Measurements from ENCODE around the gene SNX17. TPM values are rescaled to one million over a fixed set of nuclear protein-coding genes. Genes with fewer than 3 reads are reported as not detected.
A peak's percentile ranks its signal among the peaks of the same experiment; 100 is the strongest.

The SNX17 gene
- total and polyA plus RNA-seq, 2 of the 13 experiments (the other 11 are each of a cell fraction or from before 2014, with no cell fraction given) = 75.0 to 109 TPM

DNA sequence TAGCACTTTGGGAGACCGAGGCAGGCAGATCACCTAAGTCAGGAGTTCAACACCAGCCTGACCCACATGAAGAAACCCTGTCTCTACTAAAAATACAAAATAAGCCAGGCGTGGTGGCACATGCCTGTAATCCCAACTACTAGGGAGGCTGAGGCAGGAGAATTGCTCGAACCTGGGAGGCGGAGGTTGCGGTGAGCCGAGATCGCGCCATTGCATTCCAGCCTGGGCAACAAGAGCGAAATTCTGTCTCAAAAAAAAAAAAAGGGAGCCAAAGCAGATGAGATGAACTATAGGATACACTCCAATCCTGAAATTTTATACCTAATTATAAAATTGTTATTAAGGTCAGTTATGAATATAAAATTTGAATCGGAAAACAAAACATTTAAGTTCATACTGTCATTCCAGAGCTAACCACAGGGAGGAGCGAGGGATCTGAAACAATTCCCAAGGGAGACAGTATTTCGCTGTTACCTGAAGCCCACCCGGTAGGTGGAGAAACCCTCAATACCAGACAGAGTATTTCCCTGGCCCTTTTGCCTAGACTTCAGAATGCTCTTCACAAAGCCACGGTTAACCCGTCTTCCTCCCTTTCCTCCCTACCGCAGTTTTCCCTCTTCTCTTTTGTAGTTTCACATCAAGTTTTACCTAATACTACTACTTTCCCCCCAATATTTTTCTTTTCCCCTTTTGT, 37.5 kb downstream of the SNX17 start (continued):
- no peak for TF ChIP-seq ZNF34 (CRISPR knock-in tag; IDR thresholded peaks at IDR 0.05; ENCODE audit: borderline replicate concordance)
- TF ChIP-seq NR1H2 (CRISPR knock-in tag; IDR thresholded peaks at IDR 0.05; ENCODE audit: borderline replicate concordance, low read depth) = no peak
- TF ChIP-seq PTBP1 (IDR thresholded peaks at IDR 0.05; ENCODE audit: low read depth, low read length, poor library complexity, severe bottlenecking) = no peak
- TF ChIP-seq ZFP90 (CRISPR knock-in tag; IDR thresholded peaks at IDR 0.05; ENCODE audit: borderline replicate concordance) = no peak
- TF ChIP-seq BORCS8-MEF2B (CRISPR knock-in tag; IDR thresholded peaks at IDR 0.05) = no peak
- TF ChIP-seq ZNF256 (CRISPR knock-in tag; conservative IDR thresholded peaks at IDR 0.05) = no peak
- no peak for TF ChIP-seq ZNF253 (CRISPR knock-in tag; IDR thresholded peaks at IDR 0.05; ENCODE audit: borderline replicate concordance)
- no peak for TF ChIP-seq DNMT1 (CRISPR knock-in tag; IDR thresholded peaks at IDR 0.05)
- TF ChIP-seq HNF4G (IDR thresholded peaks at IDR 0.05; ENCODE audit: borderline replicate concordance, low read depth, low read length) = no peak
- no peak for TF ChIP-seq HNF4G (CRISPR knock-in tag; IDR thresholded peaks at IDR 0.05; ENCODE audit: borderline replicate concordance, low read depth)
- TF ChIP-seq TBX3 (IDR thresholded peaks at IDR 0.05; ENCODE audit: borderline replicate concordance) = no peak
- TF ChIP-seq, protein P1, sequence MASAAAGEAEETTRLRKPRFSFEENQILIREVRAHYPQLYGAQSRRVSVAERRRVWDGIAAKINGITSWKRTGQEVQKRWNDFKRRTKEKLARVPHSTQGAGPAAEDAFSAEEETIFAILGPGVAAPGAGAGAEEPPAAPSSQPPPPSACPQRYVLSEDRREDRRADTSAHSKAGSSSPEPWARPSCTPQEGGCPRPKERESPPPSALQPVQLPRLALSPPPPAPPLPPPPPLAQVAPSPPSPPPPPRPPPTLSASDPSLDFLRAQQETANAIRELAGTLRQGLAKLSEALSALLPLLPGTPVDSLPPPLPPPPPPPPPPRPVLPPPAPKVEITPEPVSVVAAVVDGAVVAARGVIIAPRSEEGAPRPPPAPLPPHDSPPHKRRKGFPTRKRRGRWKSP (CRISPR knock-in tag; IDR thresholded peaks at IDR 0.05) = no peak
- no peak for TF ChIP-seq ZNF550 (CRISPR knock-in tag; IDR thresholded peaks at IDR 0.05; ENCODE audit: borderline replicate concordance)
- no peak for TF ChIP-seq MEIS1 (CRISPR knock-in tag; IDR thresholded peaks at IDR 0.05; ENCODE audit: borderline replicate concordance)
- no peak for TF ChIP-seq ZFP36L2 (CRISPR knock-in tag; IDR thresholded peaks at IDR 0.05)
- TF ChIP-seq ZBTB7B (CRISPR knock-in tag; IDR thresholded peaks at IDR 0.05) = peak; percentile 78
- TF ChIP-seq, protein P2, sequence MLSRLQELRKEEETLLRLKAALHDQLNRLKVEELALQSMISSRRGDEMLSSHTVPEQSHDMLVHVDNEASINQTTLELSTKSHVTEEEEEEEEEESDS (CRISPR knock-in tag; IDR thresholded peaks at IDR 0.05; ENCODE audit: borderline replicate concordance) = no peak
- no peak for TF ChIP-seq ZEB1 (IDR thresholded peaks at IDR 0.05; ENCODE audit: insufficient replicate concordance, low read depth)
- TF ChIP-seq, protein P3, sequence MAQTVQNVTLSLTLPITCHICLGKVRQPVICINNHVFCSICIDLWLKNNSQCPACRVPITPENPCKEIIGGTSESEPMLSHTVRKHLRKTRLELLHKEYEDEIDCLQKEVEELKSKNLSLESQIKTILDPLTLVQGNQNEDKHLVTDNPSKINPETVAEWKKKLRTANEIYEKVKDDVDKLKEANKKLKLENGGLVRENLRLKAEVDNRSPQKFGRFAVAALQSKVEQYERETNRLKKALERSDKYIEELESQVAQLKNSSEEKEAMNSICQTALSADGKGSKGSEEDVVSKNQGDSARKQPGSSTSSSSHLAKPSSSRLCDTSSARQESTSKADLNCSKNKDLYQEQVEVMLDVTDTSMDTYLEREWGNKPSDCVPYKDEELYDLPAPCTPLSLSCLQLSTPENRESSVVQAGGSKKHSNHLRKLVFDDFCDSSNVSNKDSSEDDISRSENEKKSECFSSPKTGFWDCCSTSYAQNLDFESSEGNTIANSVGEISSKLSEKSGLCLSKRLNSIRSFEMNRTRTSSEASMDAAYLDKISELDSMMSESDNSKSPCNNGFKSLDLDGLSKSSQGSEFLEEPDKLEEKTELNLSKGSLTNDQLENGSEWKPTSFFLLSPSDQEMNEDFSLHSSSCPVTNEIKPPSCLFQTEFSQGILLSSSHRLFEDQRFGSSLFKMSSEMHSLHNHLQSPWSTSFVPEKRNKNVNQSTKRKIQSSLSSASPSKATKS (CRISPR knock-in tag; IDR thresholded peaks at IDR 0.05) = no peak
- no peak for TF ChIP-seq ZNF615 (CRISPR knock-in tag; IDR thresholded peaks at IDR 0.05; ENCODE audit: borderline replicate concordance)
- no peak for TF ChIP-seq ZKSCAN5 (CRISPR knock-in tag; IDR thresholded peaks at IDR 0.05)
- TF ChIP-seq RFX3 (CRISPR knock-in tag; IDR thresholded peaks at IDR 0.05) = no peak
- no peak for TF ChIP-seq ZNF136 (CRISPR knock-in tag; IDR thresholded peaks at IDR 0.05; ENCODE audit: low read depth)
- TF ChIP-seq ZBTB38 (CRISPR knock-in tag; IDR thresholded peaks at IDR 0.05) = peak; percentile 79; the same call in 1 of the 2 replicates
- no peak for TF ChIP-seq ZNF629 (CRISPR knock-in tag; conservative IDR thresholded peaks at IDR 0.05)
- no peak for TF ChIP-seq RORA (CRISPR knock-in tag; IDR thresholded peaks at IDR 0.05)
- no peak for TF ChIP-seq MIER3 (CRISPR knock-in tag; IDR thresholded peaks at IDR 0.05; ENCODE audit: borderline replicate concordance)
- TF ChIP-seq THAP11 (CRISPR knock-in tag; IDR thresholded peaks at IDR 0.05) = peak; percentile 42; the same call in 1 of the 2 replicates

Measured in HepG2 (cell line).